Jurkat, Clone E6-1 (cell line): ENCODE results near the gene OR1N1. TPM values are rescaled to one million over a fixed set of nuclear protein-coding genes. Genes with fewer than 3 reads are reported as not detected.
A peak's percentile ranks its signal among the peaks of the same experiment; 100 is the strongest.
"Not testable (repeated sequence)": the region's sequence is repeated elsewhere in the genome, so short reads cannot be mapped to it uniquely, and the experiment has no call there.

Experiments used
- DNase-seq: peaks from one replicate; pipeline ENCODE4 v3.0.0-alpha.2; 2011; ENCODE audit warnings: low read depth, low spot score
- H3K4me3 ChIP-seq: 2 replicates; pipeline ENCODE4 v1.5.1; 2011; ENCODE audit warnings: mild to moderate bottlenecking, low read length, control low read depth, moderate library complexity
- polyA plus RNA-seq: library from polyadenylated mRNA; unstranded; fragments of >200 nt; gene quantifications from one replicate; pipeline ENCODE4 v1.2.1, GENCODE V29; 2012; ENCODE audit warnings: missing spikeins; ENCODE audit not compliant: insufficient read length, insufficient read depth

OR1N1 gene, protein sequence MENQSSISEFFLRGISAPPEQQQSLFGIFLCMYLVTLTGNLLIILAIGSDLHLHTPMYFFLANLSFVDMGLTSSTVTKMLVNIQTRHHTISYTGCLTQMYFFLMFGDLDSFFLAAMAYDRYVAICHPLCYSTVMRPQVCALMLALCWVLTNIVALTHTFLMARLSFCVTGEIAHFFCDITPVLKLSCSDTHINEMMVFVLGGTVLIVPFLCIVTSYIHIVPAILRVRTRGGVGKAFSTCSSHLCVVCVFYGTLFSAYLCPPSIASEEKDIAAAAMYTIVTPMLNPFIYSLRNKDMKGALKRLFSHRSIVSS
- polyA plus RNA-seq: not detected

- no peak within 1 kb of the TSS for H3K4me3 ChIP-seq
- DNase-seq: no peak
Observed at GRCh38 chr9:122527193-122527592, at the start of gene OR1N1. Gene OR1N1, minus strand, starts transcription at chr9:122527293. Its CDS starts 0 bp downstream, at chr9:122527293.

- no peak overlapping the region for H3K4me3 ChIP-seq
- DNase-seq: no peak
Observed at GRCh38 chr9:122572456-122572855, 45.4 kb upstream of the OR1N1 start.

DNA sequence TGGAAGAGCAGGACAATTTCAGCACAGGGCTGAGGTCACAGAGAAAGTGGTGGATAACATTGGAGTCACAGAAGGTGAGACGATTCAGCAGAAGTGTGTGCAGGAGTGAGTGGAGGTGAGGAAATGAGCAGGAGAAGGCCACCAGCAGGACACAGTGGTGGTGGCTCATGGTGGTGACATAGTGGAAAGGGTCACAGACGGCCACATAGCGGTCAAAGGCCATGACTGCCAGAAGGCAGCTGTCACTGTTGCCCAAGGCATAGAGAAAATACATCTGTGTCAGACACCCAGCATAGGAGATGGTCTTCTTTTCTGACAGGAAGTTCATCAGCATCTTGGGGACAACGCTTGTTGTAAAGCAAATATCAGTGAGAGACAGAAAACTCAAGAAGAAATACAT, 40.8 kb upstream of the OR1N1 start:
- no peak overlapping the region for H3K4me3 ChIP-seq
- DNase-seq: no peak

DNA sequence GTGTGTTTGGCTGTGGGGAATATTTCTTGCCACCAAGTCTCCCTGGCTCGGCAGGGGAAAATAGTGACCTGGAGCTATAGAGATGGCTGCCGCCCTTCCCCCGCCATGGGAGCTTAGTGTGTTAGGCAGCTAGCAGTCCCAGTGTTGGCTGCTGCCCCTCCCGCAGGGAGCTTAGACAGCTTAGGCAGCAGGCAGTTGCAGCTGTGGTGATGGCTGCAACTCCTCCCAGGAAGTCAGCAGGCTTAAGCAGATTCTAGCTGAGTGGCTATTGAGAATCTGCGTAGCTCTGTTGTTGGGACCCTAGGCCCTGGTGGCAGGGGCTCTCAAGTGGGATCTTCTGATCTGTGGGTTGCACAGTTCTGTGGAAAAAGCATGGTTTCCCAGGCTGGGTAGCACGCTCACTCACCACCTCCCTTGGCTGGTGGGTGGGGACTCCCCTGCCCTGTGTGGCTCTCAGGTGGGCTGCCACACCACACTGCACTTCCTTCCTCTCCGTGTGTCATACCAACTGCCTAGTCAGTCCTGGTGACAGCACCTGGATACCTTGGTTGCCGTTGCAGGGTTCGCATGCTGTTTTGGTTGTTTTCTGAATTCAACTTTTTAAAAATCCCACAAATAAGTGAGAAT, 35.2 kb upstream of the OR1N1 start:
- peak; percentile 86 for DNase-seq
- H3K4me3 ChIP-seq: peak overlapping the region; percentile 28

DNA sequence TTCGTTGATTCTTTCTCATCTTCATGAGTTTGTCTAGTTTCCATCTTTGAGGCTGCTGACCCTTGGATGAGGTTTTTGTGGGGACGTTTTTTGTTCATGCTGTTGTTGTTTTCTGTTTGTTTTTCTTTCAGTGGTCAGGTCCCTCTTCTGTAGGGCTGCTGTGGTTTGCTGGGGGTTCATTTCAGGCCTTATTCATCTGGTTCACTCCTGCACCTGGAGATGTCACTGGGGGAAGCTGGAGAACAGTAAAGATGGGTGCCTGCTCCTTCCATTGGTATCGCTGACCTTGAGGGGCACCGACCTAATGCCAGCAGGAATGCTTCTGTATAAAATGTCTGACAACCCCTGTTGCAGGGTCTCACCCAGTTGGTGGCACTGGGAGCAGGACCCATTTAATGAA, 34.4 kb upstream of the OR1N1 start:
- no peak overlapping the region for H3K4me3 ChIP-seq
- no peak for DNase-seq

- DNase-seq: no peak
- H3K4me3 ChIP-seq: no peak within 1 kb of the TSS
Observed at GRCh38 chr9:122552812-122553211, 25.7 kb upstream of the OR1N1 start, which contains the start of gene OR1N2. Gene OR1N2, plus strand, starts transcription at chr9:122553112. Its CDS starts 100 bp downstream, at chr9:122553212.

- DNase-seq: no peak
- H3K4me3 ChIP-seq: no peak overlapping the region
Observed at GRCh38 chr9:122551371-122551770, 24.3 kb upstream of the OR1N1 start.

DNA sequence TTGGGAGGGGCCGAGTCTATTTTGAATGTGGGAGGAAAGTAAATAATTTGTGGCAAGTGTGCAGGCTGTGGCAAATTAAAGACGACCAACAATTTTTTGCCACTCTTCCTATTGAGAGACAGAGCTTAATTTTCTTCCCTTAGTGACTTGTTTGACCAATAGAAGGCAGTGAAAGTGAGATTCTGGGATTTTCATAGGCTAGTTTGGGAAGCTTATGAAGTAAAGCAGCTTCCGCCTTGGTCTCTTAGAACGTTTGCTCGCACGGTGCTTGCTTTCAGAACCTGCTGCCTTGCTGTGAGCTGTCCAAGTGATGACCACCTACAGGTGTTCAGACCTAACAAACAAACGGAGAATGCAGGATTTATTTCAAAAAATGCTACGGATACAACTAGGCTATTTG, 19.1 kb upstream of the OR1N1 start:
- no peak for DNase-seq
- H3K4me3 ChIP-seq: no peak overlapping the region

- no peak for DNase-seq
- H3K4me3 ChIP-seq: no peak overlapping the region
Observed at GRCh38 chr9:122538757-122539156, 11.7 kb upstream of the OR1N1 start.

GRCh38 chr9:122537066-122537465, 10.0 kb upstream of the OR1N1 start:
- not testable (repeated sequence) for H3K4me3 ChIP-seq, DNase-seq

- no peak for DNase-seq
- H3K4me3 ChIP-seq: no peak overlapping the region
Observed at GRCh38 chr9:122536134-122536533, 9.0 kb upstream of the OR1N1 start.

- not testable (repeated sequence) for DNase-seq, H3K4me3 ChIP-seq
Observed at GRCh38 chr9:122531157-122531556, 4.1 kb upstream of the OR1N1 start.

DNA sequence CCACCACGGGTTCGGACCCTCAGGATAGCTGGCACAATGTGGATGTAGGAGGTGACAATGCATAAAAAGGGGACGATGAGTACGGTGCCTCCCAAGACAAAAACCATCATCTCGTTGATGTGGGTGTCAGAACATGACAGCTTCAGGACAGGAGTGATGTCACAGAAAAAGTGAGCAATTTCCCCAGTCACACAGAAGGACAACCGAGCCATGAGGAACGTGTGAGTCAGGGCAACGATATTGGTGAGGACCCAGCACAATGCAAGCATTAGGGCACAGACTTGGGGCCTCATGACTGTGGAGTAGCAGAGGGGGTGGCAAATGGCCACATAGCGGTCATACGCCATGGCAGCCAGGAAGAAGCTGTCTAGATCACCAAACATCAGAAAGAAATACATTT, 491 bp downstream of the OR1N1 start:
- H3K4me3 ChIP-seq: no peak overlapping the region
- DNase-seq: no peak

DNA sequence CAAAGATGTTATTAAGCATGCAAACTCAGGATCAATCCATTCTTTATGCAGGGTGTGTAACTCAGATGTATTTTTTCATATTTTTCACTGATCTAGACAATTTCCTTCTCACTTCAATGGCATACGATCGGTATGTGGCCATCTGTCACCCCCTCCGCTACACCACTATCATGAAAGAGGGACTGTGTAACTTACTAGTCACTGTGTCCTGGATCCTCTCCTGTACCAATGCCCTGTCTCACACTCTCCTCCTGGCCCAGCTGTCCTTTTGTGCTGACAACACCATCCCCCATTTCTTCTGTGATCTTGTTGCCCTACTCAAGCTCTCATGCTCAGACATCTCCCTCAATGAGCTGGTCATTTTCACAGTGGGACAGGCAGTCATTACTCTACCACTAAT, 7.7 kb downstream of the OR1N1 start:
- DNase-seq: no peak
- no peak overlapping the region for H3K4me3 ChIP-seq

DNA sequence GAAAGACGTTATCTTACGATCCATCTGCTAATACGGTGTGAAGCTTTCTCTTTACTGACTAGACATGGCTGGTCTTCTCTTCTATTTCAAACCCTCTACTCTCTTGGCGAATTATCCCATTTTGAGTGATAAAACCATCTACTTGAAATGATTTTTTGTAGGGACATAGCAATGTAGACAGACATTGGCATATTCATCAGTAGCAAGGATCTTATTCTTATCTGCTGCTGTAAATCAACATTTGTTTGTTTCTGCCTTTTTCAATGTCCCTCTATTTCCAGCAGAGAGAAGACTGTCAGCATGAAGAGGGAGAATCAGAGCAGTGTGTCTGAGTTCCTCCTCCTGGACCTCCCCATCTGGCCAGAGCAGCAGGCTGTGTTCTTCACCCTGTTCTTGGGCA, 8.3 kb downstream of the OR1N1 start, which contains the start of gene OR1J4:
Gene OR1J4 (plus strand): TSS at position 301 of the 400 bp plus-strand sequence. CDS start 0 bp downstream, at position 301.
- H3K4me3 ChIP-seq: no peak within 1 kb of the TSS
- DNase-seq: no peak

- no peak for DNase-seq
Observed at GRCh38 chr9:122518226-122518625, 8.9 kb downstream of the OR1N1 start.

GRCh38 chr9:122510502-122510901, 16.6 kb downstream of the OR1N1 start, which contains the start of gene OR1J2:
Gene OR1J2, plus strand, starts transcription at chr9:122510802. Its CDS starts 0 bp downstream, at chr9:122510802.
- DNase-seq: no peak
- H3K4me3 ChIP-seq: no peak within 1 kb of the TSS

More at GRCh38 chr9:122518226-122518625, 8.9 kb downstream of the OR1N1 start:
- no peak overlapping the region for H3K4me3 ChIP-seq

DNA sequence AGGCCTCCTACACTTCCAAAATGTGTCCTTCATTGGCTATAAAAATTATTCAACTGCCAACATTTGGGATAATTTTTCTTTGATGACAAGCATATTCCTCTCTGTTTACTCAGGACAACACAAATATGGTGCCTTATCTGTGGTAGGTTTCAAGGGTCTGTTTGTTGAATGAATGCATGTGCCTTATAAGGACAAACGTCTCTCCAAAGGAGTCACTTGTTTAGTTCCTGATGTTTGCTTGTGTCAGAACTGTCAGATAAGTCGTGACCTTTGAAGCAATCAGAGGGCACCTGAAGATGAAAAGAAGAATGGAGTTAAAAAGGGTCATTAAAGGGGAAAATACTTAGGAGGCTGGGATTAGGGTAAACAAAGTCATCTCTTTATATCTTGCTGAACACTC, 20.1 kb downstream of the OR1N1 start:
- no peak overlapping the region for H3K4me3 ChIP-seq
- no peak for DNase-seq

DNA sequence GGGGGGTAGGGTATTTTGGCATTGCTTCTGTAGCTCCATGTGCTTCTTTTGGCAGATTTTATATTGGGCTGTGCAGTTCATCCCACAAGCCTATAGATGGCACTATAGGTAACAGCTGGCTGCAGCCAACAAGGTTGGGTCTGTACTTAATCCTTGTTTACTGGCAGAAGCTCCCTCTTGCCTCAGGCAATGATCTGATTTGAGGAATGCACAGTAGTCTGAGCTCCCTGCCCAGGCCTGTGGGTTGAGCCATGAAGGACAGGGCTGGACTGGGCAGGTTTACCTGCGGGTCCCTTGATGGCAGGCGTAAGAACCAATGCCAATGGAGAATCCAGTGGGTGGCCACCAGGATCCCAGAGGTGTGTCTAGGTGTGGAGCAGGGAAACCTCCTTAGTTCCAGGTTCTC, 28.2 kb downstream of the OR1N1 start:
- no peak overlapping the region for H3K4me3 ChIP-seq
- peak; percentile 39 for DNase-seq

- no peak overlapping the region for H3K4me3 ChIP-seq
Observed at GRCh38 chr9:122479062-122479461, 48.0 kb downstream of the OR1N1 start.

More at GRCh38 chr9:122479062-122479461, 48.0 kb downstream of the OR1N1 start:
- DNase-seq: no peak
